Measurements from ENCODE around the gene LHFPL3. TPM values are rescaled to one million over a fixed set of nuclear protein-coding genes. Genes with fewer than 3 reads are reported as not detected.

Gene LHFPL3
- total and polyA plus RNA-seq, 7 donors: 0.17 to 0.55 (median 0.36) TPM; not detected in 4

DNA sequence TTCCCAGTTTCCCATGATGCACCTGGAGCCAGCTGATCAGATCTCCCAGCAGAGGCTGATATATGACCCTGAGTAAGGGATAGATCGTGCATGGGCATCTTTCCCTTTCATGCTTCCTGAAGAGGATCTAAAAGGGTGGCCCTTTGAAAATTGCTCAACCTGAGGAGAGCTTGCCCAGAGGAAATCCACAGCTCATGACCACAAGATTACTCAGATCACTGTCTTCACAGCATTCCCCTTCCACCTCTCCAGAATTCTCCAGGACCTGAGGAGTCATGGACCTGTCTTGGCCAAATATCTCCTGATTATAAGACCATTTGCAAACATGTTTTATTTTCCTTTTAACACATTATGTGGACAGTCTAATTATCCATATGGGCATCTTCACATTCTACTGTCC lies 328.1 kb downstream of the LHFPL3 start:
- WGBS, 2 donors: 65 to 77% methylated on average over 1 of the region's 1 CpG
- Histone ChIP-seq H3K27me3 (no peaks in the 10 kb centered on the region), H3K9me3 (no peaks in the 10 kb centered on the region), H3K27ac (no peak overlapping the region), H3K4me1 (peaks cover 0 to 15% (median 5%) of the 10 kb centered on the region in 4 donors), H3K36me3 (no peaks in the 10 kb centered on the region), H3K4me3 (no peak overlapping the region)
- intact Hi-C loops (cut with DNase I): no loop called here
- DNase-seq: no peak
- TF ChIP-seq POLR2AphosphoS5 (IDR thresholded peaks at IDR 0.05): no peak
- TF ChIP-seq EP300 (IDR thresholded peaks at IDR 0.05): no peak
- TF ChIP-seq, protein P1, sequence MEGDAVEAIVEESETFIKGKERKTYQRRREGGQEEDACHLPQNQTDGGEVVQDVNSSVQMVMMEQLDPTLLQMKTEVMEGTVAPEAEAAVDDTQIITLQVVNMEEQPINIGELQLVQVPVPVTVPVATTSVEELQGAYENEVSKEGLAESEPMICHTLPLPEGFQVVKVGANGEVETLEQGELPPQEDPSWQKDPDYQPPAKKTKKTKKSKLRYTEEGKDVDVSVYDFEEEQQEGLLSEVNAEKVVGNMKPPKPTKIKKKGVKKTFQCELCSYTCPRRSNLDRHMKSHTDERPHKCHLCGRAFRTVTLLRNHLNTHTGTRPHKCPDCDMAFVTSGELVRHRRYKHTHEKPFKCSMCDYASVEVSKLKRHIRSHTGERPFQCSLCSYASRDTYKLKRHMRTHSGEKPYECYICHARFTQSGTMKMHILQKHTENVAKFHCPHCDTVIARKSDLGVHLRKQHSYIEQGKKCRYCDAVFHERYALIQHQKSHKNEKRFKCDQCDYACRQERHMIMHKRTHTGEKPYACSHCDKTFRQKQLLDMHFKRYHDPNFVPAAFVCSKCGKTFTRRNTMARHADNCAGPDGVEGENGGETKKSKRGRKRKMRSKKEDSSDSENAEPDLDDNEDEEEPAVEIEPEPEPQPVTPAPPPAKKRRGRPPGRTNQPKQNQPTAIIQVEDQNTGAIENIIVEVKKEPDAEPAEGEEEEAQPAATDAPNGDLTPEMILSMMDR (IDR thresholded peaks at IDR 0.05): no peak
- no peak for TF ChIP-seq POLR2A (IDR thresholded peaks at IDR 0.05)

DNA sequence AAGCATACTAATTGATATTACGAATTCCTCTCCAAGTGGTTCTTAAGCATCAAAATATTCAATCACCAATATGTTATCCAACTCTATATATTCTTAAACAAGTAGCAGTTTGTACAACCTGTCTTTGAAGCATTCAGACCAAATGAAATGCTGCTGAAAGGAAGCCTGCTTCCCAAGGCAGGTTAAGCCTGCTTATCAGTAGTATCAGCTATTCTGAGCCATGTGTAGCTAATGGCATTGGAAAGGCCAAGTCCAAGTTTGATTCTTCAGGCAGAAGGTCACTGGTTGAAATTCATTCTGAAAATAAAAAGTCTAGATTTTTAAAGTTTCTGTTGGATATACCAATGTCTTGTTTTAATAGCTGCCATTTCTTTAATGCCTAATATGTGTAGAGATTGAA lies 328.7 kb downstream of the LHFPL3 start:
- no peaks in the 10 kb centered on the region for H3K27me3 ChIP-seq
- no peaks in the 10 kb centered on the region for H3K36me3 ChIP-seq
- no peaks in the 10 kb centered on the region for H3K9me3 ChIP-seq
- peaks cover 0 to 9% (median 3%) of the 10 kb centered on the region in 4 donors for H3K4me1 ChIP-seq
- no peak overlapping the region for H3K27ac ChIP-seq
- intact Hi-C loops (cut with DNase I): no loop called here
- TF ChIP-seq, protein P1 (IDR thresholded peaks at IDR 0.05): no peak
- TF ChIP-seq EP300 (IDR thresholded peaks at IDR 0.05): no peak
- TF ChIP-seq POLR2AphosphoS5 (IDR thresholded peaks at IDR 0.05): no peak
- no peak for TF ChIP-seq POLR2A (IDR thresholded peaks at IDR 0.05)
- no peak overlapping the region for H3K4me3 ChIP-seq
- 92 to 99% methylated on average over 1 of the region's 1 CpG for WGBS, 2 donors
- no peak for DNase-seq

DNA sequence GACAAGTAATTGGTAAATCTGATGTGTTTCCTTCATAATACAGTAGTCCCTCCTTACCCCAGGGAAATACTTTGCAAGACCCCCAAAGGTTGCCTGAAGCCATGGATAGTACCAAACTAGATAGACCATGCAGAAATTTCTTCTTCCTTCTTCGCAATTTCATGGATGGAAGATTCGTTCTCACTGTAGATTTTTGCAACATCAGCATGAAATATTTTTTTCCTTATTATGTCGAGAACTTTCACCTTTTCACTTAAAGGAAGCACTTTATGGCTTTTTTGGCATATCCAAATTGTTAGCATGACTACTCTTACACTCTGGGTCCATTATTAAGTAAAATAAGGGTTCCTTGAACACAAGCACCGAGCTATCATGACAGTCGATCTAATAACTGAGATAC lies 333.2 kb downstream of the LHFPL3 start:
- H3K27me3 ChIP-seq: no peaks in the 10 kb centered on the region
- DNase-seq: no peak
- H3K4me1 ChIP-seq: no peaks in the 10 kb centered on the region
- no peaks in the 10 kb centered on the region for H3K9me3 ChIP-seq
- H3K4me3 ChIP-seq: no peak overlapping the region
- H3K36me3 ChIP-seq: no peaks in the 10 kb centered on the region
- intact Hi-C loops (cut with DNase I): no loop called here
- WGBS, 2 donors: 68 to 73% methylated on average over 5 of the region's 5 CpGs
- TF ChIP-seq POLR2AphosphoS5 (IDR thresholded peaks at IDR 0.05) (no peak), EP300 (IDR thresholded peaks at IDR 0.05) (no peak), POLR2A (IDR thresholded peaks at IDR 0.05) (no peak)
- TF ChIP-seq, protein P1 (IDR thresholded peaks at IDR 0.05): no peak
- no peak overlapping the region for H3K27ac ChIP-seq

DNA sequence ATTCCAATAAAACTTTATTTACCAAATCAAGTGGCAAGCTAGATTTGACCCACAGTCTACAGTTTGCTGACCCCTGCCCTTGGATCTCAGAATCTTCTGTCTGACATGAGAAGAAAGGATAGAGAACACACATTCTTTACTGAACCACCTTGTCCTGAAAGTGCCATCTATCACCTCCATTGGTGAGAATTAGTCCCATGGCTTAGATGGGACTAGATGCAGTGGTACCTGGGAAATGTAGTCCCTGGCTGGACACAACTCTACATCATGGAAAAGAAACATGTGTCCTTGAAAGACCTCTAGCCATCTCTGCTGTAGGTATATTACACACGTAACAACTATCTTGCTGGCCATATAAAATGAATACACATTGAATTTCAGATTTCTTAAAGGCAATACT lies 336.2 kb downstream of the LHFPL3 start:
- Histone ChIP-seq H3K36me3 (no peaks in the 10 kb centered on the region), H3K4me3 (no peak overlapping the region), H3K27ac (no peak overlapping the region), H3K4me1 (no peaks in the 10 kb centered on the region), H3K27me3 (no peaks in the 10 kb centered on the region), H3K9me3 (no peaks in the 10 kb centered on the region)
- WGBS, 2 donors: 64 to 78% methylated on average over 1 of the region's 1 CpG
- DNase-seq: no peak
- TF ChIP-seq POLR2AphosphoS5 (IDR thresholded peaks at IDR 0.05): no peak
- no peak for TF ChIP-seq EP300 (IDR thresholded peaks at IDR 0.05)
- TF ChIP-seq, protein P1 (IDR thresholded peaks at IDR 0.05): no peak
- TF ChIP-seq POLR2A (IDR thresholded peaks at IDR 0.05): no peak
- intact Hi-C loops (cut with DNase I): no loop called here

DNA sequence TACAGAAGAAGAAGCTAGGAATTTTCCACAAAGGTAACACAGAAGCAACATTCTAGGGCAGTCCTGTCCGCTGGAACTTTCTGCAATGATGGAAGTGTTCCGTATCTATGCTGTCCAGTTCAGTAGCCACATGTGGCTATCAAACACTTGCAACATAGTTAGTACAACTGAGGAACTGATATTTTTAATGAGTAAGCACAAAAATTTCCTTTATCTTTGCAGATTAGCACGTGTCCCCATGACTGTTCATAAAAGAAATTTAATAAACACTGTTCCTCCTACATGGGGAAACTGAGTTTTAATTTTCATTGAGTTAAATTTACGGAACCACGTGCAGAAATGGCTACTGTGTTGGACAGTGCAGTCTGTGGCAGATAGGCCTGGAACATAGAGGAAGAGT lies 349.2 kb downstream of the LHFPL3 start:
- Histone ChIP-seq H3K27me3 (no peaks in the 10 kb centered on the region), H3K4me1 (no peaks in the 10 kb centered on the region), H3K4me3 (no peak overlapping the region), H3K27ac (no peak overlapping the region), H3K9me3 (no peaks in the 10 kb centered on the region), H3K36me3 (no peaks in the 10 kb centered on the region)
- DNase-seq: no peak
- WGBS, 2 donors: 64 to 67% methylated on average over 5 of the region's 5 CpGs
- intact Hi-C loops (cut with DNase I): no loop called here
- no peak for TF ChIP-seq EP300 (IDR thresholded peaks at IDR 0.05)
- no peak for TF ChIP-seq POLR2AphosphoS5 (IDR thresholded peaks at IDR 0.05)
- TF ChIP-seq POLR2A (IDR thresholded peaks at IDR 0.05): no peak
- TF ChIP-seq, protein P1 (IDR thresholded peaks at IDR 0.05): no peak
